NCI-H1417 (cell line): ENCODE measurements around the gene NECTIN1.
A peak's percentile ranks its signal among the peaks of the same experiment; 100 is the strongest.

Source experiments
- DNase-seq, 3 experiments: peaks; one replicate each; lab custom pipeline; 2025; lab: John Stamatoyannopoulos, UW

The NECTIN1 gene

GRCh38 chr11:119671561-119672015 is 57.4 kb downstream of the NECTIN1 start:
- no peak for DNase-seq

GRCh38 chr11:119671051-119671450 is 57.9 kb downstream of the NECTIN1 start:
- DNase-seq = peak in 1 of 3 experiments; percentile 49

- DNase-seq = no peak
Observed at GRCh38 chr11:119669487-119669886, 59.5 kb downstream of the NECTIN1 start.

GRCh38 chr11:119668676-119669075 is 60.3 kb downstream of the NECTIN1 start:
- no peak for DNase-seq

- DNase-seq = peak; percentile 63 to 83 (median 66)
Observed at GRCh38 chr11:119666463-119667131, 62.4 kb downstream of the NECTIN1 start.

GRCh38 chr11:119666061-119666460 is 62.9 kb downstream of the NECTIN1 start:
- DNase-seq = no peak

GRCh38 chr11:119664701-119665420 is 64.1 kb downstream of the NECTIN1 start:
- no peak for DNase-seq

GRCh38 chr11:119664063-119664572 is 64.9 kb downstream of the NECTIN1 start:
- DNase-seq = peak; percentile 74 to 88 (median 76)

GRCh38 chr11:119663279-119663678 is 65.7 kb downstream of the NECTIN1 start:
- peak in 2 of 3 experiments; percentile 36 to 45 for DNase-seq

GRCh38 chr11:119661226-119661625 is 67.8 kb downstream of the NECTIN1 start:
- DNase-seq = no peak

GRCh38 chr11:119659971-119660723 is 68.9 kb downstream of the NECTIN1 start:
- no peak for DNase-seq

- no peak for DNase-seq
Observed at GRCh38 chr11:119652907-119653659, 75.9 kb downstream of the NECTIN1 start.

- no peak for DNase-seq
Observed at GRCh38 chr11:119651802-119652584, 77.0 kb downstream of the NECTIN1 start.

GRCh38 chr11:119650251-119650650 is 78.7 kb downstream of the NECTIN1 start:
- DNase-seq = no peak

GRCh38 chr11:119647254-119647653 is 81.7 kb downstream of the NECTIN1 start:
- no peak for DNase-seq

- DNase-seq = no peak
Observed at GRCh38 chr11:119645018-119645417, 84.0 kb downstream of the NECTIN1 start.

GRCh38 chr11:119644502-119644901 is 84.5 kb downstream of the NECTIN1 start:
- DNase-seq = no peak

GRCh38 chr11:119643876-119644225 is 85.1 kb downstream of the NECTIN1 start:
- no peak for DNase-seq

GRCh38 chr11:119643212-119643875 is 85.7 kb downstream of the NECTIN1 start:
- DNase-seq = no peak

GRCh38 chr11:119641983-119642745 is 86.8 kb downstream of the NECTIN1 start:
- DNase-seq = peak in 2 of 3 experiments; percentile 19 to 54
